ENCODE data around the gene TTLL10. TPM values are rescaled to one million over a fixed set of nuclear protein-coding genes. Genes with fewer than 3 reads are reported as not detected.

The TTLL10 gene
- polyA plus RNA-seq, 4 donors = 0.43 to 0.86 (median 0.79) TPM; not detected in 1

- no peak for DNase-seq (ENCODE audit: low read depth in 4 of 4, low spot score in 3 of 4)
These were observed 43.3 kb downstream of the TTLL10 start for GRCh38 chr1:1216770-1217620.

DNA sequence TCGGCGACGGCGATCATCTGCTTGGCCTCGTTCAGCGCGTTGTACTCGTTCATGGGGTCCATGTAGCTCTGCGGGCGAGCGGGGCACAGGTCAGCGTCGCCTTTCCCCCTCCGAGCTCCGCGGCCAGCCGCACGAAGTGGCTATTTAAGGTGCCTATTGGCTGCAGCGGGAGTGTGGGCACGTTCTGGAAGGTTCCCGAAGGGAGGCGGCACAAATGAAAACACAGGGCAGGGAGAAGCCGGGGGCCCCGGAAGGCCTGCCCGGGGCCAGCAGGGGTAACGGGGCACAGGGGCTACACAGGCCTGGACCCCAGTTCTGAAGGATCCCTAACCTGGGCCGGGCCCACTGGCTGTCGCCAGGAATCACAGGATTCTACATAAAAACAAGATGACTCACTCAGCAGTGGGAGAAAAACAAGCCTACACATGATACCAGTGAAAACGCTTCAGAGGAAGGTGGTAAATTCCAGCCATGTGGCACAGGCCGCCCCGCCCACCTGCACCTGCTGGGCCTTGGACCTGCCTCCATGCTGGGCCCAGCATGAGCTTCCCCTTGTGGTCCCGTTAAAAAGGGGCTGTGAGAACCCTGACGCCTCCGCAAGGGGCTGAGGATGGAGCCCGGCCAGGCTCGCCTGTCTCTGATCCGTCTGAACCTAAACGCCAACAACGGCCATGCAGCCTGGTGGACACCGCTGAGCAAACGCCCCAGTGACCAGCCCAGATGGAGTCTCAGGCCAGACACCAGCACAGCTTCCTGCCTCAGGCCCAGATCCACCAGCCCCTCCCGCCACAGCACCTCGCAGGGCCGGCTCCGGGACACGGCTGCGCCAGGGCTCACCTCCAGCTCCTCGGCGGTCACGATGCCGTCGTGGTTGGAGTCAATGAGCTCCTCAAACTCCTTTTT lies 44.2 kb downstream of the TTLL10 start:
- DNase-seq (ENCODE audit: low read depth in 4 of 4, low spot score in 3 of 4) = no peak

GRCh38 chr1:1218524-1219200 lies 45.0 kb downstream of the TTLL10 start:
- no peak for DNase-seq (ENCODE audit: low read depth in 4 of 4, low spot score in 3 of 4)

- DNase-seq (ENCODE audit: low read depth in 4 of 4, low spot score in 3 of 4) = no peak
These were observed 45.7 kb downstream of the TTLL10 start for GRCh38 chr1:1219341-1219740.

- DNase-seq (ENCODE audit: low read depth in 4 of 4, low spot score in 3 of 4) = no peak
These were observed 46.5 kb downstream of the TTLL10 start for GRCh38 chr1:1220197-1220596.

DNA sequence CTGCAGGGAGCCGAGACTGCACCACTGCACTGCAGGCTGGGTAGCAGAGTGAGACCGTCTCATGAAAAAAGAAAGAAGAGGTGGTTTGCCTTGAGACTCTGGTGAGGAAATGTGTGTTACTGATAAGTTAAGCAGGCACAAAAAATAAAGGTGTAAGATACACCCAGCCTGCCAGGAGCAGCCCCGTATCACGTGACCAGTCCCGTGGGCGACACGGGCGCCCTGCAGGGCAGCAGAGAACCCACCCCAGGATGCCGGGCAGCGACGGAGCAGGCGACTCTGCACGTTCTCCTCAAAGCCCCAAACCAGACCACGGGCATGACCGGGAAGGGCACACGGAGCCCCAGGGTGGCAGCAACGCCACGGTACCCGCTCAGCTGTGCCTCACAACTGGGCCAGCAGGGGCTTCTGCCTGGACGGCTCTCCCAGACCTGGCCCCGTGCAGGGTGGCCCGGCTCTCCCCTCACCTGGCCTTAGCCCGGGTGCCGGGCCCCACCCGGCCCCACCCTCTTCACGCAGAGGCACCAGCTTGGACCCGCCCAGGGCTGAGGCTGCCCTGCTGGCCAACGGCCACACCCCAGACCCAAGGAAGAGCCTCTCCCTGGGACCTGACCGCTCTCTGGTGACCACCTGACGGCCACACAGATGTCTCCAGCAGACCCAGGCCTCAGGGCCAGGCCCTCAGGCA lies 48.4 kb downstream of the TTLL10 start:
- no peak for DNase-seq (ENCODE audit: low read depth in 4 of 4, low spot score in 3 of 4)

- DNase-seq (ENCODE audit: low read depth in 4 of 4, low spot score in 3 of 4) = no peak
These were observed 49.0 kb downstream of the TTLL10 start for GRCh38 chr1:1222575-1223225.

DNA sequence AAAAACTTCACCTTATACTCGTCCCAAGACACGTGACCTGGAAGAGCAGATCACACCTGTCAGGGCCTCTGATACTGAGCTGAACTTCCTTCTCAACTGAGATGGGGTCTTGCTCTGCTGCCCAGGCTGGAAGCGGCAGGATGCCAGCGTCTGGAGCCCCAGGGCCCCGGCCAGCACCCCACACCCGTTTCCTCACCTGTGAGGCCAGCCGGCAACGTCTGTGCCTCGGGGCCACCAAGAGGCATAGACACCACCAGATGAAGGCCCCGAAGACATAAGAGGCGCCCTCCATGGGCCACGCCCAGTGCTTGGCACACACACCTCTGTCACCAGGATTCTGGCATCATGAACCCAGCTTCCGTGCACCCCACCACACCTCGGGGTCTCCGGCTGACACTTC lies 49.6 kb downstream of the TTLL10 start:
- DNase-seq (ENCODE audit: low read depth in 4 of 4, low spot score in 3 of 4) = no peak

GRCh38 chr1:1223891-1224290 lies 50.2 kb downstream of the TTLL10 start:
- no peak for DNase-seq (ENCODE audit: low read depth in 4 of 4, low spot score in 3 of 4)

DNA sequence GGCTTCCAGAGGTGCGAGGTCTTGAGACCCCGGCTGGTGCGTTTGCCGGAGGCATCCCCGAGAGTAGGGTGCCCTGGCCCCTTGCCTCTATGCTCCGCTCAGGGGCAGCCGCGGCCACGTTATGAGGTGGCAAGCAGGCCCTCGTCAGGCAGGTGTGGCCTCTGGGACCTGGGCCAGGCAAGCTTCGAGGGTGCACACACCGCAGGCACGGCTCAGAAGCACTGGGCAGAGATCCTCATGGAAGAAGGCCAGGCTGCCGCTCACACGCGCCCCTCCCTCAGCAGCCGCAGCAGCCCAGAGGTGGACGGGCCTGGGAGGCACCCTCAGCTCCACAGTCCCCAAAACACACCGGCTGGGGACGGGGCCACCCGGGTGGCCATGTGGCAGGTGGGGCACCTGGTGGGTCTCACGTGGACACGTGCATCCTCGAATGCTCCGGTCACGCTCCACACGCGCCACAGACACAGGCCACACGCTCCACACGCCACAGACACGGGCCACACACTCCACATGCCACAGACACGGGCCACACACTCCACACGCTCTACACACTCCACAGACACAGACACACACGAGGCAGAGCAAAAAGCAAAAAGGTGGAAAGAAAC lies 51.7 kb downstream of the TTLL10 start:
- no peak for DNase-seq (ENCODE audit: low read depth in 4 of 4, low spot score in 3 of 4)

DNA sequence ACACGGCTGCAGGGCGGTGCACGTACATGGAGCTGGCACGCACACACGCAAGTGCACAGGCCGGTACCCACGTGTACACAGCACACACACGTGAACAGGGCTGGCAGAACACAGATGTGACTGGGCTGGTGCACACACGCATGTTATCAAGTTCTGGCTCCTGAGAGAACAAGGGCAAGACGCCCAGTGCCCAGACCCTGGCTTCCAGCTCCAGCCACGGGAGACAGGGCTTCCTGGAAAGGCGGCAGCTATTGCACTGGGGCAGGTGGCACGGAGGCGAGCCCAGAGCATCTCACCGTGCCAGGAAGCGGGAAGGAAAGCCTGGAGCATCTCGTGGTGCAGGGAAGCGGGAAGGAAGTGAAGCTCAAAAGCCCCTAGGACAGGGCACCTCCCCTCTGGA lies 52.2 kb downstream of the TTLL10 start:
- no peak for DNase-seq (ENCODE audit: low read depth in 4 of 4, low spot score in 3 of 4)

- DNase-seq (ENCODE audit: low read depth in 4 of 4, low spot score in 3 of 4) = no peak
These were observed 53.1 kb downstream of the TTLL10 start for GRCh38 chr1:1226566-1227362.

DNA sequence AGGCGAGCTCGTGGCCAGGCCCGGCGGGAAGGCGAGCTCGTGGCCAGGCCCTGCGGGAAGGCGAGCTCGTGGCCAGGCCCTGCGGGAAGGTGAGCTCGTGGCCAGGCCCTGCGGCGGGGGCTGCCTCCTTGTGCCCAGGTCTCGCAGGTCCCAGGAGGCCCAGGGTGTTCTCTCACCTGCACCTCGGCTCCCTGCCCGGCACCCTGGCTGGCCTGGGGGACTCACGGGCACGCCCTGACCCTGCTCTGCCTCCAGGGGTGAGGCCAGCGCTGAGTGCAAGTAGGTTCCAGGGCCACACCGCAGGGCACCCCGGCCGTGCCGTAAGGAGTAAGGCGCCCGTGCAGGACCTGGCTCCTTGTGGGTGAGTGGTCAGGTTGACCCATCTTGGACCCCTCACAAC lies 53.7 kb downstream of the TTLL10 start:
- DNase-seq (ENCODE audit: low read depth in 4 of 4, low spot score in 3 of 4) = no peak

DNA sequence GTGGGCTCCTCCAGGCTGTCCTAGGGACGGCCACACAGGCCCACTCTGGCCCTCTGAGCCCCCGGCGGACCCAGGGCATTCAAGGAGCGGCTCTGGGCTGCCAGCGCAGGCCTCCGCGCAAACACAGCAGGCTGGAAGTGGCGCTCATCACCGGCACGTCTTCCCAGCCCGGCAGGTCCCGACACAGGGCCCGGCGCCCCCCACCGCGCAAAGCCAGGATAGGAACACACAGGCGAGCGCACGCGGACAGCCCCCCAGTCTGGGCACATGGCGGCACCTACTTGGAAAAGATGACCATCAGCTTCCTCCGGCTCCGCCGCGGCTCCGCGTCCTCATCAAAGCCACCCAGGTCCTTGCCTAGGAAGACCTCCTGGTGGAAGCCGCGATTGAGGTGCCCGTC lies 54.5 kb downstream of the TTLL10 start:
- no peak for DNase-seq (ENCODE audit: low read depth in 4 of 4, low spot score in 3 of 4)

DNA sequence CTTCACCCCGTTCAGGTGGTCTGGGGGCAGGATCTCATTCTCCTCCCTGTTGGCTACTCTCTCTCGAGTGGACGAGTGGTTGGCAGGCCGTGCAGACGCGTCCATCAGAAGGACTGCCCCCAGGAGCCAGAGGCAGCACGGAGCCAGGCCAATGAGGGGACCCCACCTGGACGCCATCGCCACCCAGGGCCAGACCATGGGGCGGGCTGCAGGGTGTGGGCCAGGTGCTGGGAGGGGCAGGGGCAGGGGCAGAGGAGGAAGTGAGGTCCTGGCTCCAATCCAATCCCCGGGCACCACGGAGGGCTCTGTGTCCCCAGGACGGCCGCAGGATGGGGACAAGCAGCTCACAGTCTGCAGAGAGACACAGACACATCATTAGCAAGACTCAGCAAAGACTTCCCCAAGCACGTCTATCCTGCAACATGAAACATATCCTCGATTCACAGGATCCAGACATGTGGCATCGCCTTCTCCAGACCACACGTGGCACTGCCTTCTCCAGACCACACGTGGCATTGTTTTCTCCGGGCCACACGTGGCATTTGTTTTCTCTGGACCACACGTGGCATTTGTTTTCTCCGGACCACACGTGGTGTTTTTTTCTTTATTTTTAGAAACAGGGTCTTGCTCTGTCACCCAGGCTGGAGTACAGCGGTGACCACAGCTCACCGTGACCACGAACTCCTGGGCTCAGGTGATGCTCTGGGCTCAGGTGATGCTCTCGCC lies 55.1 kb downstream of the TTLL10 start:
- DNase-seq (ENCODE audit: low read depth in 4 of 4, low spot score in 3 of 4) = no peak

- no peak for DNase-seq (ENCODE audit: low read depth in 4 of 4, low spot score in 3 of 4)
These were observed 56.1 kb downstream of the TTLL10 start for GRCh38 chr1:1229770-1230169.

DNA sequence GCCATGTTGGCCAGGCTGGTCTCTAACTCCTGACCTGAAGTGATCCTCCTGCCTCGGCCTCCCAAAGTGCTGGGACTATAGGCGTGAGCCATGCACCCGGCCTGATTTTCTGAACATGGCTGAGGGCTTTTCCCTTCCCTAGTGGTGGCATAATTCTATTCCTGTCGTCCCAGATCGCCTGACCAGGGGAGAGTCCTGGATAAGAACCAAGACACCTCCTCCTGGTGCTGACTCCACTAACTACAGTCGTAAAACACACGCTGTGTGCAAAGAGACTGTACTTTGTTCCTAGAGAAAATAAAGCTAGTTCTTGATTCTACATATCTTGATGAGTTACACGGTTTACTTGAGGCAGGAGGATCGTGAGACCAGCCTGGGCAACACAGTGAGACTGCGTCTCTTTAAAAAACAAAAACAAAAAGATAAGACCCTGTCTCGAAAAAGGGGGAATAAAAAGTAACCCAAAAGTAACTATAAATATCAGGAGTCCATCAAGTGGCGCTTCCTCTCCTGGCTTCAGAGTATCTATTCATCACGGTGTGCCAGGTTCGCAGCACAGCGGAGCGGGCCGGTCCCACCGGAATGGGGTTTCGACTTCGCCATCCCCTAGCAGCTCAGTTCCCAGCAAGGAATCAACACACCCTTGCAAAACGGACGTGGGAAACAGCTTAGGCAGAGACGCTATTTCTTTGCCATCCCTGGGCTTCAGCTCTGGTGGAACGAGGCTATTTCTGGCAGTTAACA lies 57.1 kb downstream of the TTLL10 start:
- no peak for DNase-seq (ENCODE audit: low read depth in 4 of 4, low spot score in 3 of 4)

Data from left renal pelvis (tissue), 4 donors.